WI38 (cell line): ENCODE measurements around the gene DNASE1L3.

ENCODE experiments used
- H3K4me3 ChIP-seq: 2 replicates; pipeline ENCODE4 v1.5.1; 2011; ENCODE audit warnings: low read depth, mild to moderate bottlenecking, control low read depth, low read length
- TF ChIP-seq, protein P1 (sequence below): IDR thresholded peaks from 2 replicates; pipeline ENCODE4 v1.5.1; 2012; ENCODE audit warnings: low read depth, mild to moderate bottlenecking, control low read depth, low read length

The DNASE1L3 gene

GRCh38 chr3:58161435-58162398, 49.1 kb downstream of the DNASE1L3 start:
- H3K4me3 ChIP-seq = no peak overlapping the region
- TF ChIP-seq, protein P1, sequence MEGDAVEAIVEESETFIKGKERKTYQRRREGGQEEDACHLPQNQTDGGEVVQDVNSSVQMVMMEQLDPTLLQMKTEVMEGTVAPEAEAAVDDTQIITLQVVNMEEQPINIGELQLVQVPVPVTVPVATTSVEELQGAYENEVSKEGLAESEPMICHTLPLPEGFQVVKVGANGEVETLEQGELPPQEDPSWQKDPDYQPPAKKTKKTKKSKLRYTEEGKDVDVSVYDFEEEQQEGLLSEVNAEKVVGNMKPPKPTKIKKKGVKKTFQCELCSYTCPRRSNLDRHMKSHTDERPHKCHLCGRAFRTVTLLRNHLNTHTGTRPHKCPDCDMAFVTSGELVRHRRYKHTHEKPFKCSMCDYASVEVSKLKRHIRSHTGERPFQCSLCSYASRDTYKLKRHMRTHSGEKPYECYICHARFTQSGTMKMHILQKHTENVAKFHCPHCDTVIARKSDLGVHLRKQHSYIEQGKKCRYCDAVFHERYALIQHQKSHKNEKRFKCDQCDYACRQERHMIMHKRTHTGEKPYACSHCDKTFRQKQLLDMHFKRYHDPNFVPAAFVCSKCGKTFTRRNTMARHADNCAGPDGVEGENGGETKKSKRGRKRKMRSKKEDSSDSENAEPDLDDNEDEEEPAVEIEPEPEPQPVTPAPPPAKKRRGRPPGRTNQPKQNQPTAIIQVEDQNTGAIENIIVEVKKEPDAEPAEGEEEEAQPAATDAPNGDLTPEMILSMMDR = no peak

- TF ChIP-seq, protein P1 = no peak
- H3K4me3 ChIP-seq = no peak overlapping the region
Measured at GRCh38 chr3:58160399-58160798, 50.4 kb downstream of the DNASE1L3 start.

- H3K4me3 ChIP-seq = no peak overlapping the region
- TF ChIP-seq, protein P1 = no peak
Measured at GRCh38 chr3:58158442-58159153, 52.2 kb downstream of the DNASE1L3 start.

DNA sequence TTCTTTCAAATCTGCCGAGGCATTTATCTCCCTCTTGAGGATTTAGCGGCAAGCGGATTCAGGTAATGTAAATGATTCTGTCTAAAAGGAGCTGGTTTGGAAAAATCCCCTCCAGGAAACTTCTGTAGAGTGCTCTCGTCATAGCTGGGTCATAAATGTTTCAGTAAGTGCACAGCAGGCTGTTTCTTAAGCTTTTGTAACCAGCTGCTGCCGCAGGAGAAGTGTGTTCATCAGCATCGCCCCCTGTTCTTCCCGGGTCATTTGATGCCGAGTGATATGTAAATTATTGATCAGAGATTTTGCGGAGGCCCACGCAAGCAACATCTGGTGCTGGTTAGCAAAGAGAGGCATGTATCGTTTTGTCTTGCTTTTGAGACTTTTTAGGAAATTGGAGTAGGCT, 53.1 kb downstream of the DNASE1L3 start:
- H3K4me3 ChIP-seq = no peak overlapping the region
- TF ChIP-seq, protein P1 = no peak

DNA sequence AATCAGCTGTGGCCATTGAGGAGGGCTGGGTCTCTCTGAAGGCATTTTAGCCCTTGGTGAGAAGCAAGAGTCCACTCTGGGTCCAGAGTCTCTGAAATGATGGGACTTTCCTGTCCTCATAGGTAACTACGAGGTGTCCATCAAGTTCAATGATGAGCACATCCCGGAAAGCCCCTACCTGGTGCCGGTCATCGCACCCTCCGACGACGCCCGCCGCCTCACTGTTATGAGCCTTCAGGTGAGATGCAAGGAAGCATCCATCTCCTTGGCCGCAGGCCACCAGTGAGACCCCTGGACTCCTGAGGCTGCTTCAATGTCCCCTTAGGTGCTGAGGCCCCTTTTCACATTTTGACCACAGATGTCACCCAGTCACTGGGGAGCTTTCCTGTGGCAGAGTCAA, 54.9 kb downstream of the DNASE1L3 start:
- TF ChIP-seq, protein P1 = no peak

GRCh38 chr3:58154626-58155449, 55.9 kb downstream of the DNASE1L3 start:
- TF ChIP-seq, protein P1 = no peak
- no peak overlapping the region for H3K4me3 ChIP-seq

More for the DNA sequence above, 54.9 kb downstream of the DNASE1L3 start:
- H3K4me3 ChIP-seq = no peak overlapping the region
